CD14-positive monocyte (primary cell): ENCODE measurements around the gene PDCD11. TPM values are rescaled to one million over a fixed set of nuclear protein-coding genes. Genes with fewer than 3 reads are reported as not detected.

Source experiments
- DNase-seq, 3 donors: peaks; one replicate each; pipeline ENCODE4 v3.0.0-alpha.2; 2011 to 2022
- H2AFZ ChIP-seq: 2 replicates; pipeline ENCODE4 v1.6.0; 2012; ENCODE audit warnings: mild to moderate bottlenecking, low read depth, low read length, inconsistent platforms; ENCODE audit not compliant: insufficient read depth, poor library complexity, severe bottlenecking
- H3K27ac ChIP-seq, 2 donors: 1 replicate in 1 of 2; 2 replicates in 1 of 2; pipeline ENCODE4 v1.5.1; 2012 to 2013; ENCODE audit warnings: low read length in 2 of 2, control low read depth in 1 of 2, inconsistent platforms in 1 of 2, low read depth in 1 of 2, mild to moderate bottlenecking in 1 of 2
- H3K27me3 ChIP-seq, 2 donors: one replicate each; pipeline versions ENCODE4 v1.6.0 to v1.6.1; 2011 to 2013; ENCODE audit warnings: low read length in 2 of 2; ENCODE audit not compliant: control insufficient read depth in 2 of 2, insufficient read depth in 2 of 2
- H3K36me3 ChIP-seq, 2 donors: replicated peaks in 1 of 2; 1 replicate in 1 of 2; 2 replicates in 1 of 2; pipeline versions ENCODE4 v1.5.1 to v1.6.1; 2012 to 2013; ENCODE audit warnings: low read length in 2 of 2, control low read depth in 1 of 2, inconsistent platforms in 1 of 2, mild to moderate bottlenecking in 1 of 2; ENCODE audit not compliant: insufficient read depth in 2 of 2, control insufficient read depth in 1 of 2
- H3K4me1 ChIP-seq, 2 donors: 1 replicate in 1 of 2; 2 replicates in 1 of 2; pipeline versions ENCODE4 v1.5.1 to v1.6.1; 2012 to 2013; ENCODE audit warnings: low read length in 2 of 2, control low read depth in 1 of 2, inconsistent platforms in 1 of 2, mild to moderate bottlenecking in 1 of 2, moderate library complexity in 1 of 2; ENCODE audit not compliant: insufficient read depth in 2 of 2, control insufficient read depth in 1 of 2
- H3K4me2 ChIP-seq: replicated peaks from 2 replicates; pipeline ENCODE3; 2012; ENCODE audit warnings: low read length, moderate library complexity, mild to moderate bottlenecking; ENCODE audit not compliant: poor library complexity, severe bottlenecking; ENCODE audit errors: extremely low read depth
- H3K4me3 ChIP-seq, 3 experiments: fragments of 200-600 bp in 1 of 3; sonication (generic) in 1 of 3; replicated peaks in 1 of 3; 1 replicate in 2 of 3; 2 replicates in 1 of 3; pipeline ENCODE4 v1.5.1; 2011 to 2013; ENCODE audit warnings: low read length in 3 of 3, mild to moderate bottlenecking in 3 of 3, control low read depth in 2 of 3, low read depth in 2 of 3, inconsistent platforms in 1 of 3, moderate library complexity in 1 of 3
- H3K79me2 ChIP-seq: 2 replicates; pipeline ENCODE4 v1.6.0; 2012; ENCODE audit warnings: mild to moderate bottlenecking, control low read depth, inconsistent platforms, low read length, moderate library complexity; ENCODE audit not compliant: insufficient read depth
- H3K9ac ChIP-seq: 2 replicates; pipeline ENCODE4 v1.6.0; 2017; ENCODE audit warnings: low read length, mild to moderate bottlenecking; ENCODE audit not compliant: insufficient read depth, poor library complexity, severe bottlenecking
- H3K9me3 ChIP-seq, 2 donors: replicated peaks in 1 of 2; 1 replicate in 1 of 2; 2 replicates in 1 of 2; pipeline versions ENCODE4 v1.5.1 to v1.6.1; 2012 to 2013; ENCODE audit warnings: low read length in 2 of 2, control low read depth in 1 of 2; ENCODE audit not compliant: control insufficient read depth in 1 of 2, insufficient read depth in 1 of 2
- H4K20me1 ChIP-seq: 2 replicates; pipeline ENCODE4 v1.6.0; 2012; ENCODE audit warnings: mild to moderate bottlenecking, low read length, control low read depth, moderate library complexity; ENCODE audit not compliant: insufficient read depth
- H3K27ac Mint-ChIP-seq, 7 donors: one replicate each; pipeline ENCODE4 v1.8.0; 2020; ENCODE audit warnings: mild to moderate bottlenecking in 7 of 7, mixed read lengths in 7 of 7, moderate library complexity in 6 of 7, inconsistent platforms in 2 of 7
- H3K27me3 Mint-ChIP-seq, 3 donors: one replicate each; pipeline ENCODE4 v1.8.0; 2021 to 2022; ENCODE audit warnings: low read depth in 3 of 3, mild to moderate bottlenecking in 3 of 3, mixed read lengths in 3 of 3, moderate library complexity in 3 of 3, inconsistent platforms in 1 of 3
- H3K36me3 Mint-ChIP-seq, 2 donors: one replicate each; pipeline ENCODE4 v1.8.0; 2020; ENCODE audit warnings: mixed read lengths in 2 of 2, inconsistent platforms in 1 of 2, mild to moderate bottlenecking in 1 of 2
- H3K4me1 Mint-ChIP-seq: one replicate; pipeline ENCODE4 v1.8.0; 2020; ENCODE audit warnings: mild to moderate bottlenecking, mixed read lengths
- H3K4me3 Mint-ChIP-seq, 2 donors: one replicate each; pipeline ENCODE4 v1.8.0; 2020; ENCODE audit warnings: mild to moderate bottlenecking in 2 of 2, mixed read lengths in 2 of 2, moderate library complexity in 1 of 2
- H3K9me3 Mint-ChIP-seq, 7 donors: one replicate each; pipeline ENCODE4 v1.8.0; 2020 to 2022; ENCODE audit warnings: mixed read lengths in 7 of 7, mild to moderate bottlenecking in 6 of 7, moderate library complexity in 6 of 7, inconsistent platforms in 2 of 7
- WGBS: methylation state at CpG from one replicate; pipeline ENCODE4 v1.1.5; 2013; ENCODE audit warnings: missing lambda C conversion rate; ENCODE audit not compliant: insufficient coverage; 5-methylcytosine and 5-hydroxymethylcytosine counted together
- intact Hi-C, 2 donors: fragments of 100-400 bp; cut with micrococcal nuclease; formaldehyde crosslinking; loops; one replicate each; pipeline versions ENCODE4 v1.15.0 to v1.15.1; 2023
- polyA plus RNA-seq, 3 donors: library from polyadenylated mRNA; depleted of rRNA in 1 of 3; unstranded in 2 of 3; stranded (reverse) in 1 of 3; fragments of 300-500 nt in 2 of 3; fragments of >200 nt in 1 of 3; fragmentation: Illumina TruSeq in 2 of 3; gene quantifications; 1 replicate in 2 of 3; 2 replicates in 1 of 3; pipeline ENCODE4 v1.2.3, GENCODE V29; 2012 to 2021
- TF ChIP-seq, protein P1 (sequence below): fragments of 200-600 bp; IDR thresholded peaks from one replicate; pipeline ENCODE4 v1.8.0; 2022; ENCODE audit warnings: antibody characterized with exemption, mild to moderate bottlenecking

Gene PDCD11
- polyA plus RNA-seq, 3 donors, result 2.9 to 9.7 (median 3.3) TPM

DNA sequence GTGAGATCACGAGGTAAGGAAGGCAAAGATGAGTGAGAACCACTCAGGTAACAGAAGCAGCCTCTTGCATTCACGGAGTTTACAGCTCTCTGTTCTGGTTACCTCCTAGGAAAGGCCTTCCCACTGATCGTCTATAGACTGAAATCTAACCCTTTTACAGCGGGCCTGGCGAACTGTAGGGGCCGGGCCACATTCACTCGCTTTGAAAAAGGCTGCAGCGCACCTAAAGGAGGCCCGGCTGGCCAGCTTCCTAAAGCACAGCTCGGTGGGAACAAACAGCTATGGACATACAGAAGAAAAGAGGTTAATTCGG, 716 bp upstream of the PDCD11 start:
- H3K27me3 ChIP-seq, result no peaks in the 10 kb centered on the region
- H3K4me3 Mint-ChIP-seq, result peak overlapping the region; percentile 92 to 95
- H3K4me2 ChIP-seq, result peak overlapping the region; percentile 89
- H3K9me3 ChIP-seq, result no peaks in the 10 kb centered on the region
- H3K79me2 ChIP-seq, result peaks cover 58% of the 10 kb centered on the region
- DNase-seq, result no peak
- H2AFZ ChIP-seq, result peak overlapping the region; percentile 94
- H3K27ac Mint-ChIP-seq, result peak overlapping the region; percentile 70 to 96 (median 94)
- peak overlapping the region; percentile 68 to 88 (median 78) for H3K4me3 ChIP-seq
- H3K9ac ChIP-seq, result peak overlapping the region; percentile 80
- intact Hi-C loops, result loop anchor here in 1 of 2 donors (2.0 to 10.0 kb wide), 2 partner anchors 27 to 651 kb away; partner anchors contain the start of gene WBP1L
- H4K20me1 ChIP-seq, result peaks cover 9% of the 10 kb centered on the region
- peaks cover 27 to 53% of the 10 kb centered on the region in 2 donors for H3K36me3 ChIP-seq
- H3K9me3 Mint-ChIP-seq, result no peaks in the 10 kb centered on the region
- H3K4me1 Mint-ChIP-seq, result peaks cover 40% of the 10 kb centered on the region
- H3K4me1 ChIP-seq, result peaks cover 26 to 40% of the 10 kb centered on the region in 2 donors
- TF ChIP-seq, protein P1, sequence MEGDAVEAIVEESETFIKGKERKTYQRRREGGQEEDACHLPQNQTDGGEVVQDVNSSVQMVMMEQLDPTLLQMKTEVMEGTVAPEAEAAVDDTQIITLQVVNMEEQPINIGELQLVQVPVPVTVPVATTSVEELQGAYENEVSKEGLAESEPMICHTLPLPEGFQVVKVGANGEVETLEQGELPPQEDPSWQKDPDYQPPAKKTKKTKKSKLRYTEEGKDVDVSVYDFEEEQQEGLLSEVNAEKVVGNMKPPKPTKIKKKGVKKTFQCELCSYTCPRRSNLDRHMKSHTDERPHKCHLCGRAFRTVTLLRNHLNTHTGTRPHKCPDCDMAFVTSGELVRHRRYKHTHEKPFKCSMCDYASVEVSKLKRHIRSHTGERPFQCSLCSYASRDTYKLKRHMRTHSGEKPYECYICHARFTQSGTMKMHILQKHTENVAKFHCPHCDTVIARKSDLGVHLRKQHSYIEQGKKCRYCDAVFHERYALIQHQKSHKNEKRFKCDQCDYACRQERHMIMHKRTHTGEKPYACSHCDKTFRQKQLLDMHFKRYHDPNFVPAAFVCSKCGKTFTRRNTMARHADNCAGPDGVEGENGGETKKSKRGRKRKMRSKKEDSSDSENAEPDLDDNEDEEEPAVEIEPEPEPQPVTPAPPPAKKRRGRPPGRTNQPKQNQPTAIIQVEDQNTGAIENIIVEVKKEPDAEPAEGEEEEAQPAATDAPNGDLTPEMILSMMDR, result no peak
- no peaks in the 10 kb centered on the region for H3K27me3 Mint-ChIP-seq
- WGBS, result 0% methylated on average over 10 of the region's 11 CpGs
- H3K36me3 Mint-ChIP-seq, result peaks cover 36 to 47% of the 10 kb centered on the region in 2 donors
- H3K27ac ChIP-seq, result peak overlapping the region; percentile 55 to 85

DNA sequence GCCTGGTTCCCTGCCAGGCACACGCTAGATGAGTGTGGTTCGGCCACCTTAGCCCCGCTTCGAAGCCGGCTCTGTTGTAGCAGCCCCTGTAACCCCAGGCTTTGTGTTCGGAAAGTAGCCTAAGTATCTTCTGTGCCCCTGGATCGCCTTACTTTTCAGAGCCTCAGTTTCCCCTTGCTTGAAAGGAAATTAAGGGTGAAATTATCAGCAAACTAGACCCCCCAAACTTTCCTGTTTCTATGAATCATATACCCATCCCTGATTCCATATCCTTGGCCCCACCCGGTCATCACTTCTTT, 312 bp downstream of the PDCD11 start:
- Mint-ChIP-seq H3K4me1 (peaks cover 40% of the 10 kb centered on the region), H3K4me3 (peak overlapping the region; percentile 92 to 95), H3K36me3 (peaks cover 35 to 47% of the 10 kb centered on the region in 2 donors), H3K9me3 (no peaks in the 10 kb centered on the region), H3K27ac (peak overlapping the region; percentile 73 to 96 (median 91)), H3K27me3 (no peaks in the 10 kb centered on the region)
- peak overlapping the region; percentile 80 for H3K9ac ChIP-seq
- H3K27me3 ChIP-seq, result no peaks in the 10 kb centered on the region
- TF ChIP-seq, protein P1, result no peak
- peak overlapping the region; percentile 68 to 88 (median 78) for H3K4me3 ChIP-seq
- H3K36me3 ChIP-seq, result peaks cover 25 to 51% of the 10 kb centered on the region in 2 donors
- H3K27ac ChIP-seq, result peak overlapping the region; percentile 55 to 85
- peaks cover 9% of the 10 kb centered on the region for H4K20me1 ChIP-seq
- WGBS, result 0% methylated on average over 7 of the region's 8 CpGs
- H3K4me2 ChIP-seq, result peak overlapping the region; percentile 89
- H3K79me2 ChIP-seq, result peaks cover 55% of the 10 kb centered on the region
- peak overlapping the region; percentile 94 for H2AFZ ChIP-seq
- H3K9me3 ChIP-seq, result no peaks in the 10 kb centered on the region
- DNase-seq, result no peak
- intact Hi-C loops, result loop anchor here in 1 of 2 donors (2.0 to 10.0 kb wide), 2 partner anchors 28 to 652 kb away; partner anchors contain the start of gene WBP1L
- H3K4me1 ChIP-seq, result peaks cover 26 to 40% of the 10 kb centered on the region in 2 donors
